ENCODE measurements around the gene EXOSC2. TPM values are rescaled to one million over a fixed set of nuclear protein-coding genes. Genes with fewer than 3 reads are reported as not detected.

EXOSC2 gene
- total RNA-seq, 3 donors from 2014 or later (not counting 1 experiment from before 2014, with no cell fraction given) = 40.7 to 49.0 (median 47.1) TPM

GRCh38 chr9:130741831-130742449 is 48.4 kb downstream of the EXOSC2 start:
- Histone ChIP-seq H3K4me3 (ENCODE audit: low read length) (no peak overlapping the region), H3K9me3 (ENCODE audit: control insufficient read depth, insufficient read depth, low read length) (no peaks in the 10 kb centered on the region), H3K4me1 (ENCODE audit: control insufficient read depth, insufficient read depth, low read length) (no peaks in the 10 kb centered on the region), H3K27ac (ENCODE audit: low read length) (no peak overlapping the region), H3K27me3 (ENCODE audit: control insufficient read depth, insufficient read depth, low read length) (no peaks in the 10 kb centered on the region), H3K36me3 (ENCODE audit: control insufficient read depth, insufficient read depth, low read length) (no peaks in the 10 kb centered on the region)
- WGBS (ENCODE audit: insufficient coverage) = 82% methylated on average over 7 of the region's 7 CpGs
- Mint-ChIP-seq H3K9me3 (no peaks in the 10 kb centered on the region), H3K36me3 (no peaks in the 10 kb centered on the region), H3K27ac (no peak overlapping the region), H3K4me1 (peaks cover 8 to 16% of the 10 kb centered on the region in 2 donors), H3K27me3 (ENCODE audit: low read depth in 2 of 2) (no peaks in the 10 kb centered on the region), H3K4me3 (no peak overlapping the region)
- ATAC-seq (no peak), DNase-seq (no peak)
- no peak for TF ChIP-seq CTCF (IDR thresholded peaks at IDR 0.05)
- intact Hi-C loops (cut with micrococcal nuclease) = no loop called here

DNA sequence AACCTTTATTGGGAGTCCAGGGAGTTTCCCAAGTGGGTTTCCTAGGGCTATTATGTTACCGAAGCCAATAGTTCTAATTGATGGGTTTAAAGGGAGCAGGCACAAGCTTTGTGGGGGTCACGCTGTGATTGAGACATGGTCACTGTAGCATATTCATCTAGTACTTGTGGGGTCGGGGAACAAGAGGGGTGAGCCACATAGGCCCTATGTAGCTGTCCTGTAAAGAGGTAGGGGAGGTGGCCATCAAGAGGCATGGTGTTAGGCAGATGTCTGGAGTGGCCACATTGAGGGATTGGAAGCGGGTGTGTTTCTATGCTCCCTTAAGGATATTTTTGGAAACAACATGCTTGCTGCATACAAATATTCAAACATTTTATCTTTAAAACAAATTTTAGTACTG is 50.1 kb downstream of the EXOSC2 start:
- no peak overlapping the region for H3K27ac Mint-ChIP-seq
- TF ChIP-seq CTCF (IDR thresholded peaks at IDR 0.05) = no peak
- no peaks in the 10 kb centered on the region for H3K36me3 ChIP-seq (ENCODE audit: control insufficient read depth, insufficient read depth, low read length)
- H3K9me3 Mint-ChIP-seq = no peaks in the 10 kb centered on the region
- H3K36me3 Mint-ChIP-seq = no peaks in the 10 kb centered on the region
- H3K27ac ChIP-seq (ENCODE audit: low read length) = no peak overlapping the region
- H3K4me1 ChIP-seq (ENCODE audit: control insufficient read depth, insufficient read depth, low read length) = no peaks in the 10 kb centered on the region
- no peaks in the 10 kb centered on the region for H3K9me3 ChIP-seq (ENCODE audit: control insufficient read depth, insufficient read depth, low read length)
- intact Hi-C loops (cut with micrococcal nuclease) = no loop called here
- H3K4me3 ChIP-seq (ENCODE audit: low read length) = no peak overlapping the region
- no peak for DNase-seq
- 98% methylated on average over 4 of the region's 4 CpGs for WGBS (ENCODE audit: insufficient coverage)
- no peak for ATAC-seq
- no peak overlapping the region for H3K4me3 Mint-ChIP-seq
- peaks cover 8 to 21% of the 10 kb centered on the region in 2 donors for H3K4me1 Mint-ChIP-seq
- H3K27me3 Mint-ChIP-seq (ENCODE audit: low read depth in 2 of 2) = no peaks in the 10 kb centered on the region
- no peaks in the 10 kb centered on the region for H3K27me3 ChIP-seq (ENCODE audit: control insufficient read depth, insufficient read depth, low read length)

- ATAC-seq = no peak
- Mint-ChIP-seq H3K27ac (no peak overlapping the region), H3K27me3 (ENCODE audit: low read depth in 2 of 2) (no peaks in the 10 kb centered on the region), H3K36me3 (no peaks in the 10 kb centered on the region), H3K9me3 (no peaks in the 10 kb centered on the region), H3K4me3 (no peak overlapping the region), H3K4me1 (peaks cover 8 to 21% of the 10 kb centered on the region in 2 donors)
- Histone ChIP-seq H3K4me3 (ENCODE audit: low read length) (no peak overlapping the region), H3K27ac (ENCODE audit: low read length) (no peak overlapping the region), H3K9me3 (ENCODE audit: control insufficient read depth, insufficient read depth, low read length) (no peaks in the 10 kb centered on the region), H3K27me3 (ENCODE audit: control insufficient read depth, insufficient read depth, low read length) (no peaks in the 10 kb centered on the region), H3K4me1 (ENCODE audit: control insufficient read depth, insufficient read depth, low read length) (no peaks in the 10 kb centered on the region), H3K36me3 (ENCODE audit: control insufficient read depth, insufficient read depth, low read length) (no peaks in the 10 kb centered on the region)
- DNase-seq = no peak
- TF ChIP-seq CTCF (IDR thresholded peaks at IDR 0.05) = no peak
- intact Hi-C loops (cut with micrococcal nuclease) = no loop called here
- 95% methylated on average over 4 of the region's 5 CpGs for WGBS (ENCODE audit: insufficient coverage)
Observed at GRCh38 chr9:130745210-130745800, 51.7 kb downstream of the EXOSC2 start.

DNA sequence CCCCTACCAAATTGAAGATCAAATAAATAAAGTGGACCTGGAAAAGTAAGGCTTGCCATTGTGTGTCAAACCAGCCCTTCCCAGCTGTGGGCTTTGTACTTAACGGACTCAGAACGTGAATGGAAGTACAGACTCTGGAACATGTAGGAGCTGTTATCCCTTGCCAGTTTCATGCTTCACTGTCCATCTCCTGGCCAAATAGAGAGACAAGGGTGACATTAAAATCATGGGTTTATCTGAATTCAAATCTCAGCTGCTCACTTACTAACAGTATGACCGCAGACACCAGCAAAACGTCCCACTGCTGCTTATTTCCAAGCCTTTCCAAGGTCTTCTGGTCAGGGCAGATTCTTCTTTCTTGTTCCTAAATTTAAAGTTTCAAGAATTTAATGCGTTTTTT is 52.2 kb downstream of the EXOSC2 start:
- Histone ChIP-seq H3K9me3 (ENCODE audit: control insufficient read depth, insufficient read depth, low read length) (no peaks in the 10 kb centered on the region), H3K36me3 (ENCODE audit: control insufficient read depth, insufficient read depth, low read length) (no peaks in the 10 kb centered on the region), H3K27ac (ENCODE audit: low read length) (no peak overlapping the region), H3K27me3 (ENCODE audit: control insufficient read depth, insufficient read depth, low read length) (no peaks in the 10 kb centered on the region), H3K4me3 (ENCODE audit: low read length) (no peak overlapping the region), H3K4me1 (ENCODE audit: control insufficient read depth, insufficient read depth, low read length) (no peaks in the 10 kb centered on the region)
- Mint-ChIP-seq H3K4me3 (no peak overlapping the region), H3K9me3 (no peaks in the 10 kb centered on the region), H3K27me3 (ENCODE audit: low read depth in 2 of 2) (no peaks in the 10 kb centered on the region), H3K4me1 (peaks cover 8 to 21% of the 10 kb centered on the region in 2 donors), H3K27ac (no peak overlapping the region), H3K36me3 (no peaks in the 10 kb centered on the region)
- ATAC-seq (no peak), DNase-seq (no peak)
- 95% methylated on average over 4 of the region's 5 CpGs for WGBS (ENCODE audit: insufficient coverage)
- intact Hi-C loops (cut with micrococcal nuclease) = no loop called here
- TF ChIP-seq CTCF (IDR thresholded peaks at IDR 0.05) = no peak
